SK-N-SH treated with all-trans-retinoic acid at 6 μM for 48 hours (cell line): ENCODE results near the gene IL36A.

Experiments
- ATAC-seq: fragments of 200-7000 bp; cut with Tn5 transposase; 3 replicates; pipeline ENCODE4 v1.9.1; 2020; ENCODE audit warnings: mild to moderate bottlenecking, moderate library complexity
- ARNTL ChIP-seq: fragments of 450-650 bp; formaldehyde crosslinking; IDR thresholded peaks from 2 replicates; pipeline ENCODE4 v1.5.0; 2020; ENCODE audit warnings: low read depth, mild to moderate bottlenecking, moderate library complexity, borderline replicate concordance
- CREB5 ChIP-seq: fragments of 250-450 bp; sonication (Bioruptor Pico); IDR thresholded peaks from 2 replicates; pipeline ENCODE4 v1.5.1; 2020; ENCODE audit warnings: low read depth, mild to moderate bottlenecking, moderate library complexity
- CSDC2 ChIP-seq: fragments of 250-450 bp; sonication (Bioruptor Pico); IDR thresholded peaks from 2 replicates; pipeline ENCODE4 v1.5.0; 2020; ENCODE audit warnings: mild to moderate bottlenecking, moderate library complexity
- CSRNP3 ChIP-seq: fragments of 250-450 bp; sonication (Bioruptor Pico); IDR thresholded peaks from 2 replicates; pipeline ENCODE4 v1.5.1; 2021; ENCODE audit warnings: mild to moderate bottlenecking, moderate library complexity
- ESRRG ChIP-seq: fragments of 250-450 bp; sonication (Bioruptor Pico); IDR thresholded peaks from 2 replicates; pipeline ENCODE4 v1.6.1; 2021; ENCODE audit warnings: mild to moderate bottlenecking
- GLIS3 ChIP-seq: fragments of 250-450 bp; sonication (Bioruptor Pico); IDR thresholded peaks from 2 replicates; pipeline ENCODE4 v1.5.0; 2020; ENCODE audit warnings: mild to moderate bottlenecking, moderate library complexity
- ISL1 ChIP-seq: fragments of 250-450 bp; sonication (Bioruptor Pico); IDR thresholded peaks from 2 replicates; pipeline ENCODE4 v2.1.2; 2022; ENCODE audit warnings: mild to moderate bottlenecking, moderate library complexity
- OSR1 ChIP-seq: fragments of 250-450 bp; sonication (Bioruptor Pico); IDR thresholded peaks from 2 replicates; pipeline ENCODE4 v1.8.0; 2022; ENCODE audit warnings: moderate library complexity, mild to moderate bottlenecking, inconsistent platforms
- PATZ1 ChIP-seq: fragments of 250-450 bp; sonication (Bioruptor Pico); IDR thresholded peaks from 2 replicates; pipeline ENCODE4 v1.8.0; 2020; ENCODE audit warnings: mild to moderate bottlenecking, moderate library complexity, borderline replicate concordance
- PPARA ChIP-seq: fragments of 250-450 bp; sonication (Bioruptor Pico); IDR thresholded peaks from 2 replicates; pipeline ENCODE4 v1.5.0; 2020; ENCODE audit warnings: mild to moderate bottlenecking, borderline replicate concordance
- RARB ChIP-seq: fragments of 250-450 bp; sonication (Bioruptor Pico); IDR thresholded peaks from 2 replicates; pipeline ENCODE4 v1.8.0; 2021; ENCODE audit warnings: mild to moderate bottlenecking, moderate library complexity
- SNAI2 ChIP-seq: fragments of 250-450 bp; sonication (Bioruptor Pico); IDR thresholded peaks from 2 replicates; pipeline ENCODE4 v1.5.0; 2020; ENCODE audit warnings: mild to moderate bottlenecking, moderate library complexity
- TCF4 ChIP-seq: fragments of 250-450 bp; sonication (Bioruptor Pico); IDR thresholded peaks from 2 replicates; pipeline ENCODE4 v1.8.0; 2021; ENCODE audit warnings: mild to moderate bottlenecking, moderate library complexity, borderline replicate concordance
- TOX ChIP-seq: fragments of 250-450 bp; sonication (Bioruptor Pico); IDR thresholded peaks from 2 replicates; pipeline ENCODE4 v1.8.0; 2021; ENCODE audit warnings: mild to moderate bottlenecking, moderate library complexity, borderline replicate concordance
- ZC3H10 ChIP-seq: fragments of 250-450 bp; sonication (Bioruptor Pico); IDR thresholded peaks from 2 replicates; pipeline ENCODE4 v1.5.1; 2021; ENCODE audit warnings: mild to moderate bottlenecking, moderate library complexity
- ZFP3 ChIP-seq: fragments of 250-450 bp; sonication (Bioruptor Pico); IDR thresholded peaks from 2 replicates; pipeline ENCODE4 v1.5.0; 2020; ENCODE audit warnings: mild to moderate bottlenecking, moderate library complexity
- ZFP30 ChIP-seq: fragments of 450-650 bp; formaldehyde crosslinking; IDR thresholded peaks from 2 replicates; pipeline ENCODE4 v1.5.0; 2022; ENCODE audit warnings: mild to moderate bottlenecking, moderate library complexity
- ZNF565 ChIP-seq: fragments of 450-650 bp; formaldehyde crosslinking; conservative IDR thresholded peaks from 2 replicates; pipeline ENCODE4 v1.5.0; 2020; ENCODE audit warnings: low read depth, mild to moderate bottlenecking, moderate library complexity
- ZNF70 ChIP-seq: fragments of 450-650 bp; formaldehyde crosslinking; IDR thresholded peaks from 2 replicates; pipeline ENCODE4 v1.5.0; 2020; ENCODE audit warnings: mild to moderate bottlenecking, moderate library complexity
- ZNF8 ChIP-seq: fragments of 450-650 bp; formaldehyde crosslinking; IDR thresholded peaks from 2 replicates; pipeline ENCODE4 v1.5.0; 2020; ENCODE audit warnings: mild to moderate bottlenecking, moderate library complexity
- TF ChIP-seq, protein P1 (sequence below): fragments of 250-450 bp; sonication (Bioruptor Pico); IDR thresholded peaks from 2 replicates; pipeline ENCODE4 v1.8.0; 2021; ENCODE audit warnings: low read depth, mild to moderate bottlenecking, moderate library complexity, borderline replicate concordance
- TF ChIP-seq, protein P2 (sequence below): fragments of 250-450 bp; sonication (Bioruptor Pico); IDR thresholded peaks from 2 replicates; pipeline ENCODE4 v1.5.0; 2020; ENCODE audit warnings: mild to moderate bottlenecking, moderate library complexity

IL36A gene

DNA sequence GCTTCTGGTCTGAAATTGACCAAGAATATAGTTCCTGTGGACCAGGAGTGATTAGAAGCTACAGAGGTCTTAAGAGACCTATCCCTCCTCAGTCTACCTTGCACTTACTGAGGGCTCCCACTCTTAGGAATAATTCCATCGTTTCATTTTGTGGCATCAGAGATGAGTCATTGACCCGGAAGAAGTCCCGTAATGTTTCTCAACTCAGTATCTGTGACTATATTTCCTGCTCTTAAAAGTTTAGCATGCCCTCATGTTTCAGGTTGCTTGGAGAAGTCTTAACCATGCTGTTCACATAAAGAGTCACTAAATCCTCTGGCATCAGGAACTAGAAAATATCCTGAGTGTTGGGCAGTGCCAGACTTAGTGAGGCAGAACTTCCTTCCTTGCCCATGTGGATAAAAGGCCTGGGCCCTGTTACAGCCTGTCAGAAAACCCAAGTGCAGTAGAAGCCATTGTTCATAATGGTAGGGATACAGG, at the start of gene IL36A:
TSS of gene IL36A (plus strand) at position 430 of the 480 bp plus-strand sequence. CDS start 413 bp downstream, outside the sequence.
- no peak for ATAC-seq
- TF ChIP-seq TOX (CRISPR knock-in tag) (no peak), ZNF70 (CRISPR knock-in tag) (no peak), ESRRG (CRISPR knock-in tag) (no peak), CSDC2 (CRISPR knock-in tag) (no peak), ZNF8 (CRISPR knock-in tag) (no peak), GLIS3 (CRISPR knock-in tag) (no peak), ZNF565 (CRISPR knock-in tag) (no peak), ZFP3 (no peak), OSR1 (CRISPR knock-in tag) (no peak), TCF4 (CRISPR knock-in tag) (no peak), SNAI2 (no peak), ZFP30 (CRISPR knock-in tag) (no peak), CREB5 (CRISPR knock-in tag) (no peak), ZC3H10 (CRISPR knock-in tag) (no peak), PATZ1 (CRISPR knock-in tag) (no peak), CSRNP3 (CRISPR knock-in tag) (no peak), ARNTL (CRISPR knock-in tag) (no peak), RARB (CRISPR knock-in tag) (no peak)

- no peak for TF ChIP-seq CSRNP3 (CRISPR knock-in tag)
- TF ChIP-seq SNAI2 = no peak
- TF ChIP-seq RARB (CRISPR knock-in tag) = no peak
- TF ChIP-seq, protein P1, sequence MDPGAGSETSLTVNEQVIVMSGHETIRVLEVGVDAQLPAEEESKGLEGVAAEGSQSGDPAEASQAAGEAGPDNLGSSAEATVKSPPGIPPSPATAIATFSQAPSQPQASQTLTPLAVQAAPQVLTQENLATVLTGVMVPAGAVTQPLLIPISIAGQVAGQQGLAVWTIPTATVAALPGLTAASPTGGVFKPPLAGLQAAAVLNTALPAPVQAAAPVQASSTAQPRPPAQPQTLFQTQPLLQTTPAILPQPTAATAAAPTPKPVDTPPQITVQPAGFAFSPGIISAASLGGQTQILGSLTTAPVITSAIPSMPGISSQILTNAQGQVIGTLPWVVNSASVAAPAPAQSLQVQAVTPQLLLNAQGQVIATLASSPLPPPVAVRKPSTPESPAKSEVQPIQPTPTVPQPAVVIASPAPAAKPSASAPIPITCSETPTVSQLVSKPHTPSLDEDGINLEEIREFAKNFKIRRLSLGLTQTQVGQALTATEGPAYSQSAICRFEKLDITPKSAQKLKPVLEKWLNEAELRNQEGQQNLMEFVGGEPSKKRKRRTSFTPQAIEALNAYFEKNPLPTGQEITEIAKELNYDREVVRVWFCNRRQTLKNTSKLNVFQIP (CRISPR knock-in tag) = no peak
- TF ChIP-seq PATZ1 (CRISPR knock-in tag) = no peak
- no peak for TF ChIP-seq CSDC2 (CRISPR knock-in tag)
- TF ChIP-seq, protein P2, sequence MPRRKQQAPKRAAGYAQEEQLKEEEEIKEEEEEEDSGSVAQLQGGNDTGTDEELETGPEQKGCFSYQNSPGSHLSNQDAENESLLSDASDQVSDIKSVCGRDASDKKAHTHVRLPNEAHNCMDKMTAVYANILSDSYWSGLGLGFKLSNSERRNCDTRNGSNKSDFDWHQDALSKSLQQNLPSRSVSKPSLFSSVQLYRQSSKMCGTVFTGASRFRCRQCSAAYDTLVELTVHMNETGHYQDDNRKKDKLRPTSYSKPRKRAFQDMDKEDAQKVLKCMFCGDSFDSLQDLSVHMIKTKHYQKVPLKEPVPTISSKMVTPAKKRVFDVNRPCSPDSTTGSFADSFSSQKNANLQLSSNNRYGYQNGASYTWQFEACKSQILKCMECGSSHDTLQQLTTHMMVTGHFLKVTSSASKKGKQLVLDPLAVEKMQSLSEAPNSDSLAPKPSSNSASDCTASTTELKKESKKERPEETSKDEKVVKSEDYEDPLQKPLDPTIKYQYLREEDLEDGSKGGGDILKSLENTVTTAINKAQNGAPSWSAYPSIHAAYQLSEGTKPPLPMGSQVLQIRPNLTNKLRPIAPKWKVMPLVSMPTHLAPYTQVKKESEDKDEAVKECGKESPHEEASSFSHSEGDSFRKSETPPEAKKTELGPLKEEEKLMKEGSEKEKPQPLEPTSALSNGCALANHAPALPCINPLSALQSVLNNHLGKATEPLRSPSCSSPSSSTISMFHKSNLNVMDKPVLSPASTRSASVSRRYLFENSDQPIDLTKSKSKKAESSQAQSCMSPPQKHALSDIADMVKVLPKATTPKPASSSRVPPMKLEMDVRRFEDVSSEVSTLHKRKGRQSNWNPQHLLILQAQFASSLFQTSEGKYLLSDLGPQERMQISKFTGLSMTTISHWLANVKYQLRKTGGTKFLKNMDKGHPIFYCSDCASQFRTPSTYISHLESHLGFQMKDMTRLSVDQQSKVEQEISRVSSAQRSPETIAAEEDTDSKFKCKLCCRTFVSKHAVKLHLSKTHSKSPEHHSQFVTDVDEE (CRISPR knock-in tag) = no peak
- no peak for TF ChIP-seq TCF4 (CRISPR knock-in tag)
- TF ChIP-seq ISL1 (CRISPR knock-in tag) = no peak
- TF ChIP-seq PPARA (CRISPR knock-in tag) = no peak
- no peak for TF ChIP-seq ZFP30 (CRISPR knock-in tag)
- TF ChIP-seq OSR1 (CRISPR knock-in tag) = no peak
- TF ChIP-seq ZNF8 (CRISPR knock-in tag) = no peak
- TF ChIP-seq ZC3H10 (CRISPR knock-in tag) = no peak
- TF ChIP-seq ARNTL (CRISPR knock-in tag) = no peak
- TF ChIP-seq GLIS3 (CRISPR knock-in tag) = no peak
- TF ChIP-seq TOX (CRISPR knock-in tag) = no peak
- TF ChIP-seq ESRRG (CRISPR knock-in tag) = no peak
- no peak for TF ChIP-seq ZNF565 (CRISPR knock-in tag)
- no peak for TF ChIP-seq CREB5 (CRISPR knock-in tag)
- TF ChIP-seq, all 23 proteins: peak for 0
- ATAC-seq = no peak
Observed at GRCh38 chr2:112957511-112957910, 47.7 kb upstream of the IL36A start.
